Measurements from ENCODE around the gene SPTLC2.

The SPTLC2 gene

DNA sequence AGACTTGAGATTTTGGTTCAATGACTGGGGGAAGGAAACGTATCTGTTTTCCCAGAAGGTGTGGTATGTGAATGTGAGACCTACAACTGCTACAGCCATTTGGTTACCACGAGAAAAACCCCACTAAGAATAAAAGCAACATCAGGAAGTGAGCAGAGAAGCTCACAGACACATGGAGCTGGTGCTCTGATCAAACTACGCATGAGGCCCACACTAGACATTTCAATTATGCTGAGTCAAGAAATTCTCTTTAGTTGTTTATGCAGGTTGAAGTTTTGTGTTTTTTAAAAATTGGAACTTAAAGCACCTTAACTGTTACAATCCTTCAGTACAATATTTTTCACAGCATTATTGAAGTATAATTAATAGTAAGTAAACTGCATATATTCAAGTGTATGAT is 8.9 kb upstream of the SPTLC2 start:
- DNase-seq (ENCODE audit: low read depth in 2 of 3, low spot score in 1 of 3) = no peak

DNA sequence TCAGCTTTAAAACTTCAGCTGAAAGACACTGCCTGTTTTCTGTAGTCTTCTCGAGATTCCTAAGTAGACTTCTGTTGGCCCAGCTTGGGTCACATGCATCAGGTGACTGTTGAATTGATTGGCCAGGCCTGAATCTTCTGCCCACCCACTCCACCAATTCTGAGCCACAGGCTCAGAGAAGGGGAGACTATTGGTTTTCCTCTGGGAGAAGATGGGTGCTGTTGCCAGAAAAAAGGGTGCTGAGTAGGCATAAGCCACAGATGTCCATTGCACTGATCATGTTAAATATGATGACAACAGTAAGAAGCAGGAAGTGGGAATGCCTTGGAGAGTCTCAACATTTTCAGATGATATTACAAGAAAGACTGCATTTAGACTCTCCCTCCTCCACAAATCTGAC is 6.8 kb upstream of the SPTLC2 start:
- no peak for DNase-seq (ENCODE audit: low read depth in 2 of 3, low spot score in 1 of 3)

DNA sequence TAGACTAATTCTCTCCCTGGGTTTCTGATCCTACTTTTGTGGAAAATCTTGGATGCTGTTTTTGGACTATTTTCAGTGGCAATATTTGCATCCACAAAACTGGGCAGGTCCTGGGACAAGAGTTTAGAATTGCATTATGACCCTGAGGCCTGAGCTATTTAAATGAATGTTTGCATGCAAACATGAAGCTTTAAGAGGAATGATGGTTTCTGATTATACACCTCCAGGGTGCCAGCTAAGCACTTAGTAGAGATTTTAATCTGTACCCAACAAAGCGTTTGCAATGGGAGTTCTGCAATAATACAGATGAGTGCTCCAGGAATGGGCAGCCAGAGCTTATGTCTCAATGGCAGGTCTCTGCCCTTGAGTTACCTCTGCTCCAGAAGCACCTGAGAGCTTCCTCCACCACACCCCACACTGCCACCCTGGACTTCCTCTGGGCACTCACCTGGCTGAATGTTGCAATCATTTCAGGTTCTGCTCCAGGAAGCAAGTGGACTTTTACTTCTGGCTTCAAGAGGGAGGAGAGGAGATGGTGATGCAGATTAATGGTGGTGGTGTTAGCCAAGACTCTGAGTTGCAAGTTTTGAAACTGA is 6.0 kb upstream of the SPTLC2 start:
- no peak for DNase-seq (ENCODE audit: low read depth in 2 of 3, low spot score in 1 of 3)

- DNase-seq (ENCODE audit: low read depth in 2 of 3, low spot score in 1 of 3) = no peak
These were observed 3.9 kb upstream of the SPTLC2 start for GRCh38 chr14:77620222-77620870.

- DNase-seq (ENCODE audit: low read depth in 2 of 3, low spot score in 1 of 3) = no peak
These were observed 2.0 kb upstream of the SPTLC2 start for GRCh38 chr14:77618381-77618970.

DNA sequence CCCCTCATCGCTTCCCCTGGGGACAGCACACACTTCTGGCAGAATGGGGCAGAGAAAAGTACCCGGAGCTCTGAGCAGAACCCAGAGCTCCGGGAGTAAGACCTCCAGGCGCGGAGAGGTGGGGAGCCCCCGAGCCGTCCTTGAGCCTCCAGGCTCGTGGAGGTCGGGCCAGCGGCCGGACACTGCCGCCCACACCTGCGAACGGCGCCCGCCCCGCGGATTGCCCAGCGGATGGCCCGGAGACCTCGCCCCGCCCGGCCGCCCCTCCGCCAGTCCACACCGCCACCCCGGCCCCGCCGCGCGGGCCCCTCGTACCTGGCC is 344 bp downstream of the SPTLC2 start:
- DNase-seq (ENCODE audit: low read depth in 2 of 3, low spot score in 1 of 3) = no peak

GRCh38 chr14:77615361-77616132 is 890 bp downstream of the SPTLC2 start:
- no peak for DNase-seq (ENCODE audit: low read depth in 2 of 3, low spot score in 1 of 3)

GRCh38 chr14:77613201-77613600 is 3.2 kb downstream of the SPTLC2 start:
- no peak for DNase-seq (ENCODE audit: low read depth in 2 of 3, low spot score in 1 of 3)

DNA sequence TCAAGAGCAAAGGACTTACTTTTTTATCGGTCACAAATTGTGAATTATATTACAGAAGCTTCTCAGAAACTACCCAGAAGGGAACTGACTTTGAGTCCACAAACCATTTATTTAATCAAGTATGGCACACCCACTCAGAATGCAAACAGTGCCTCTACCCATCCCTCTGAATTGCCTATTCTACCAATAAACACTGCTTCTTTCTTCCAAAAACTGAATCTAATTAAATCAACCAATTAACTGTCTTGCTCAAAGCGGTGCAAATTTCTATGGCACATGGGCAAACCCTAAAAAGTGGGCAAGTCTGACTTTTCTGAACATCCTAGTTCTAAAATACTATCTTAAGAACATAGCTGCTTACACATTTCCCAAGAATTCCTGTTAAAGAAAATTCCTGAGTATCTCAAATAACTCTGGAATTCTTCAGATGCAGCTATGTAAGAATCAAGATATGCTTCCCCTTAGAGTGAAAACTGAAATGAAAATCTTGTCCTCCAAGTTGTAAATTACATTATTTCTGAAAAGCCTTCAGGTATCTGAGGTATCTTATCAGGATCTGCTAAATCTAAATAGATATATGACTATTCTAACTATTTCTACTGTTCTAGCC is 4.3 kb downstream of the SPTLC2 start:
- no peak for DNase-seq (ENCODE audit: low read depth in 2 of 3, low spot score in 1 of 3)

DNA sequence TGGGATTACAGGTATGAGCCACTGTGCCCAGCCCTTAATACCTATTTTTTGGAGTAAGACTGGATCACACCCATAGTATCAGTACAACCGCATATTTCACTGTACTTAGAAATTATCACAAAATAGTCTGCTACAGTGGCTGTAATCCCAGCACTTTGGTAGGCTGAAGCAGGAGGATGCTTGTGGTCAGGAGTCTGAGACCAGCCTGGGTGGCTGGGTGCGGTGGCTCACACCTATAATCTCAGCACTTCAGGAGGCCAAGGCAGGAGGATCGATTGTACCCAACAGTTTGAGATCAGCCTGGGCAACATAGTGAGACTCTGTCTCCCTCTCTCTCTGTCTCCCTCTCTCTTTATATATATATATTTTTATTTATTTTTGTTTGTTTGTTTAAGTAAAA is 5.9 kb downstream of the SPTLC2 start:
- DNase-seq (ENCODE audit: low read depth in 2 of 3, low spot score in 1 of 3) = no peak

GRCh38 chr14:77609922-77610321 is 6.5 kb downstream of the SPTLC2 start:
- no peak for DNase-seq (ENCODE audit: low read depth in 2 of 3, low spot score in 1 of 3)

- DNase-seq (ENCODE audit: low read depth in 2 of 3, low spot score in 1 of 3) = no peak
These were observed 8.6 kb downstream of the SPTLC2 start for GRCh38 chr14:77607741-77608302.

DNA sequence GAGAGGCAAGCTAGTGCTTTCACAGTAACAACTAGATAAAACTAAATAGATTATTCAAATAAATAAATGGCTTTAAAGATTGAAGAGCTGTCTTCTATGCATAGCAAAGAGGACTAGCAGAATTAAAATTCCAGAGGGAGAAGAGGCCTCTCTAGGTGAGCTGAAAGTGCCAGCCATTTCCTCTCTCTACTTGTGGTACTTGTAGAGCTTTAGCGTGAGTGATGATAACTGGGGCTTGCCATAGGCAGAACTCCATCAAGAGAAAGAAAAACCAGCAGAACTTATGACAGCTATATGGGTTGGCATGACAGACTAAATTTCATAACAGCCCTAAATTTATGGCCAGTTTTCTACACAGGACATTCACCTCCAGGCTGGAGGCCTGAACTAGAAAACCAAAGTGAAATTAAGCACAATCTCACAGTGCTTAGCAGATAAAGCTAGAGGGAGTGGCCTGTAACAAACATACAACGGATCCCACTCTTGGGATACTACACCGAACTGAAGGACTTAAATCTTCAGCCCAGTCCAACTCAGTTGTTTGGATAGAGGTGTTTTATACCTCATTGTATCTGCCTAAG is 11.0 kb downstream of the SPTLC2 start:
- DNase-seq (ENCODE audit: low read depth in 2 of 3, low spot score in 1 of 3) = no peak

DNA sequence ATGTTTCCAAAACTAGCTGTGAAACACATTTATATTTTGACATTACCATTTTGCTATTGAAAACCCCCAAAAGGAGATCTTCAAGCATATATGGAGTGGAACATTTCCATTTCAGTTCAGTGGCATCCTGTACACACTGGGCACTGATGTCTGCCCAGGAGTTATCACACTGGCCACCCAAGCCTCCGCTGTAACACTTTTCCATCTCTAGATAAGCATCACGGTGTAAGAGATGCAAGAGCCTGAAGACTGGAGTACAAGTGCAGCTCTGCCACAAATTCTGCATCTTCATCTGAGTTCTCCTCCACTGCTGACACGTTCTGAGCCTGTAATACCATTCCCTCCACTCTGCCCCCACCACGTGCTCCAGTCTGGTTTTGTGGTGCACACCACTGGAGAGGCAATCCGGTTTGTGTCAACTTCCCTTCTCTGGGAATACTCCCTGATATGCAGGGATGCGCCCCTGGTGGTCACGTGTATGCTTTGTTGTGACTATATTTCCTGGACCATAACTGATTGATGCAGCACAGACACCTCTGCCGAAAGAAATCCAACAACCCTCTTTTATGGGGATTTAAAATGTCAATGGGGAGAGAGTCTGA is 12.7 kb downstream of the SPTLC2 start:
- no peak for DNase-seq (ENCODE audit: low read depth in 2 of 3, low spot score in 1 of 3)

DNA sequence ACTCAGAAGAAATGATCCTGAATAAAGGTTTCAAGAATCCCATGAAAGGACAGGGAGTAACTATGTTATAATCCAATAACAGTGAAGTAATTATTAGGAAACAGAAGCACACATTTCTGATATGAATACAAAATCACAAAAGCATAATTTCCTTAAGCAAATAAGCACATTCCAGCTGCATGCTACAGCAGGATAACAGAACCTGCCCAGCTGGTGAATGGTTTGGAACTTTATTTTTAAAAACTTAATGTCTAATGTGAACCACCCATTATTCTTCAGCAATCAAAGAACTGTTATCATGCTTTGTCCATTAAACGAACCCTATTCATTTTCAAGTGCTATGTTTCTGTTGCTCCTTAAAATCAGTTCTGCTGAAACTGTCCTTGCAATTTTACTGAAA is 13.4 kb downstream of the SPTLC2 start:
- no peak for DNase-seq (ENCODE audit: low read depth in 2 of 3, low spot score in 1 of 3)

GRCh38 chr14:77601846-77602619 is 14.4 kb downstream of the SPTLC2 start:
- DNase-seq (ENCODE audit: low read depth in 2 of 3, low spot score in 1 of 3) = no peak

DNA sequence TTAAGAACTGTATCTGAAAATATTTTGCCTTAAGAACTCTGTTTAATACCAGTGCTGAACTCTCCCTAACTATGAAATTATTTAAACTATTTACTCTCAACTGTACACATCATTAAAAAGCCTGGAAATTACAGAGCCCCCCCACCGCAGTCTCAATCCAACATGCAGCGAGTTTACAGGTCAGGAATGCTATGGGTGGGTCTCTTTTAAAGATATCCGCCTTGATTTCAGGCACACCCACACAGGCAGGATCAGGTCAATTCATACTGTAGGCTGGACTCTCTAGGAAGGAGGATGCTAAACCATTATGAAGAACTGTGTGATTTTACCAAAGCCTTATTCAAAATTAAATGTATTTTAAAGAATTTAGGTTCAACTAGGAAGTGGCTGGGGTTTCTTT is 16.5 kb downstream of the SPTLC2 start:
- DNase-seq (ENCODE audit: low read depth in 2 of 3, low spot score in 1 of 3) = no peak

GRCh38 chr14:77598366-77599070 is 17.9 kb downstream of the SPTLC2 start:
- DNase-seq (ENCODE audit: low read depth in 2 of 3, low spot score in 1 of 3) = no peak

DNA sequence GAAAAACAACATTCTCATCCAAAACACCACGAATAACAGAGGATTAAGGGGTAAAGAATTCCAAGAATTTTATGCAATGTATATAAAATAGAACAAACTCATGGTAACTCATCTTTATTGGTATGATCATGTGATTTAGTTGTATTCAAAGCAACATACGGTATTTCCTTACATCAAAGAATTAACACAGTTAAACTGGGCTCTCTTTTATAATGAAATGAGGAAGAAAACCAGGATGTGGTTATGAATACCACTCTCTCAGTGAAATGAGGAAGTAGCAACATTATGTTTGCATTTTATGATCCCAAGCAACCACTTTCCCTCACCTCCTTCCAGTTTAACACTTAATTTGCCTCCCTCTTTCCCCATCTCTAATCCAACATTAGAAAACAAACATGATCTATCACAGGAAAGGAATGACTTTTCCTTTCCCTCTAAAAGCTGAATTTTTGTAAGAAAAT is 22.9 kb downstream of the SPTLC2 start:
- no peak for DNase-seq (ENCODE audit: low read depth in 2 of 3, low spot score in 1 of 3)

Data from stimulated activated CD4-positive, alpha-beta T cell treated with anti-CD3 and anti-CD28 coated beads, Interleukin-12 subunit alpha, Interleukin-12 subunit beta, amount 100 ng/mL, for 48 hours (primary cell).